Stimulated activated CD4-positive, alpha-beta T cell treated with anti-CD3 and anti-CD28 coated beads, Interleukin-12 subunit alpha, Interleukin-12 subunit beta, amount 100 ng/mL, for 4 hours (primary cell): ENCODE data around the gene TGM2.

Source experiments
- DNase-seq: peaks from one replicate; pipeline ENCODE4 v3.0.0-alpha.2; 2020

TGM2 gene

DNA sequence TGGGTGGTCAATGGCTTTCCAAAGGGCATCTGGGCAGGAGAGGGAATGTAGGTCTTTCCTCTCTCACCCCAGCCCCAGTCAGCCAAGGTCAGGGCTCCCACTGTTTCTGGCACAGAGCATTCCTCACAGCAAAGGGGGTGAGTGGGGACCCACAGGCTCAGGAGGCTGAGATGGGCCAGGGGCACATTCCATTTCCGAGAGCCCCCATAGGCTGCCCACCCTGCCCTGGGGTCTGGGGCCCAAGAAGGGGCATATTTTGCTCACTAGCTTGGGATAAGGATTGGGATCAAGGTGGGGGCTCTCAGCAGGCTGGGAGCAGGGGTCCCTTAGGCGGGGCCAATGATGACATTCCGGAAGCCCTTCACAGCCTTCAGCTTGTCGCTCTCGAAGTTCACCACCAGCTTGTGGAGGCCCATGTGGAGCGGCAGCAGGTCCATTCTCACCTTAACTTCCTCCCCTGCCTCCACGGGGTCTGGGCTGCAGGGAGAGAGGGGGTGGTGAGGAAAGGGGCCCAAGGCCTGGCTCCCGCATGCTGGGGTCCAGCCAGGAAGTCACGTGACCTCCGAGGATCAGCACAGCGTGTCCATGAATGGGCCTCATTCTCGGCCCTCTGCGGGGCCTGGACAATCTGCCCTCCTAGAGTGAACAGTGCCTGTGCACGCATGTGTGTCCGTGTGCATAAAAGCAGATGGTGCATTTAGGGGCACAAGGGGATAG lies 35.0 kb downstream of the TGM2 start:
- no peak for DNase-seq

DNA sequence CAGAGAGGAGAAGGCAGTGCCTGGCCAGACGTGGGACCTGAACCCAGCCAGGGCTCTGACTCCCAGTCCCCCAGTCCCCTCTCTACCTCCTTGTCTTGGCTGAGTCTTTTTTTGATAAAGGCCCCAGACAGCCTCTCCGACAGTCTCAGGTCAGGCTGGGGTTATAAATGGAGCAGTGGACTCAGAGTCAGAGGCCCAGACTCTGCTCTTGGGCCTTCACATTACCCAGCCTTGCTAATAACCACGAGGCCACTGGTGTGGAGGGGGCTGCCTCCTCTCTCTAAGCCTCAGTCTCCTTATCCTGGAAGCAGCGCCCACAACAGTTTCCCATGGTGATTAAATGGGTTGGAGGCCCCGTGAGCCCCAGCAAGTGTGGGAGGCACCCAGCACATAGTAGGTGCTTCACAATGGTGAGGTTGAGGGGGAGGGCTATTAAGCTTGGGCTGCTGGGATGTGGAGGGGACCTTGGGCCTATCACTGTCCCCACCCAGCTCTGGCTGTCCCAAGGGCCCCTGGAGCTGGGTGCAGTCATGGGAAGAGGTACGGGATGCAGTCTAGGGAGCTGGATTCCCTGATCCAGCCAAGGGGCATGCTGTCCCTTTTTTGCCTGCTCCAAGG lies 35.7 kb downstream of the TGM2 start:
- no peak for DNase-seq

DNA sequence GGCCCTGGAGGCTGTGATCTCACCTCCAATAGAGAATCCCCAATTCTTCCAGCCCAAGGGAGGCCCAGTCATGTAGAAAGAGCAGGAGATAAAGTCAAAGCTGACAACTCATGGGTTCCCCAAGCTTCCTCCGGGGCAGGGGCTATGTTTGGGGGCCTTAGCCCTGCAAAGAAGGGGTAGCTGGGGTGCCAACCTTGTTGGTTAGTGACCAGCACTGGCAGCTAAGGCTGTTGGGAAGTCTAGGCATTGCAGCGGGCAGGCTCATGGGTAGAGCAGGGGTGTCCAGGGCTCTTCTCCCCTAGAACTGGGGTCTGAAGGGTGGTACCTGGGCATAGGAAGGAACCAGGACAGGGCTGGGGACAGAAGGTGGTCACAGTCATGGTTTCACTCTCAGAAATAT lies 36.4 kb downstream of the TGM2 start:
- no peak for DNase-seq

DNA sequence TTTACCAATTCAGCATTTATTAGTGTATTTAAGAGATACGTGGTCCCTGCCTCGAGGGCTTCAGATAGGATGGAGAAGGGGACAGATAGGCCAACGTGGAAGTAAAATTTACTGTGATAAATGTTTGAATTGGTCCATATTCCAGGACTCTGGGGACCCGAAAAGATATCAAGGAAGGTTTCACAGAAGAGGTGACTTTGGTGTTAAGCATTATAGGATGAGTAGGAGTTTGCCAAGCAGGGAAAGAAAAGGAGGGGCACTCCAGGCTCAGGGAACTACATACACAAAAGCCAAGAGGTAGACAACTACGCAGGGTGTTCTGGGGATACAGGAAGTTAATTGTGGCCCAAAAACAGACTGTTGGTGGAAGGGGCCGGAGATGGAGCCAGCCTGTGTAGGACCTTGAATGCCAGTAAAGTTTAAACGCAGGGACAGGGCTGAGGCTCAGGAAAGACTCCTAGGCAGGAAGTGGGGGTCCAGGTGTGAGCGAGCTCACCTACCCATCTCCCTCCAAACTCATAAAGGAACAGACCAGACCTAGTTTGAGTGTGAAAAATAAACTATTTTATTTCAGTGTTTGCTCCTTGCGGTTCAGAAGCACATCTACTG lies 37.0 kb downstream of the TGM2 start:
- no peak for DNase-seq

DNA sequence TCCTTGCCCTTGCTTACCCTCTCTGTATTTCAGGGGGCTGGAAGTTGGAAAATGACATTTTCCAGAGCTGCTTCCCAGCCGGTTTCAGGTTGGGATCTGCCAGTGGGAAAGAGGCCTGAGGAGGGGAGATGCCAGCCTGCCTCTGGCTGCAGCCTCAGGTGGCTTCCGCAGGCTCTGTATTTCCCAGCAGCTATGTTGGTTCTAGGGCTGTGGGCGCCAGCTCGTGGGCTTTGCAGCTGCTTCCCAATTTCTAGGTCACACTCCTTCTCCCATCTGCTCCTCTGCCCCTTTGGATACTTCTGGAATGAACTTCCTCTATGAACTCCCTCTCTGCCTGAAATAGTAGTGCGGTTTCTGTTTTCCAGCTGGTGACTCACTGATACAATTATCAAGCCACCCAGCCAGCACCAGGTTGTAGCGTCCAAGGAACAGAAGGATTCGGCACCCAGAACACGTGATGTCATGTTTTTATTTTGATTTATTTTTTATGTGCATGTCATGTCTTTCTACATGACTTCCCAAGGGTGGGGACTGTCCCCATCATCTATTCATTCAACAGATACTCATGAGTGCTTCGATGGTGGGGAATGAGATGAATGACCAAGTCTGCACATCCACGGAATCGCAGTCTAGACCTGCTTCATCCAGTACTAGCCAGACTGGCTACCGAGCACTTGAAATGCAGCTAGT lies 38.0 kb downstream of the TGM2 start:
- DNase-seq, result no peak

DNA sequence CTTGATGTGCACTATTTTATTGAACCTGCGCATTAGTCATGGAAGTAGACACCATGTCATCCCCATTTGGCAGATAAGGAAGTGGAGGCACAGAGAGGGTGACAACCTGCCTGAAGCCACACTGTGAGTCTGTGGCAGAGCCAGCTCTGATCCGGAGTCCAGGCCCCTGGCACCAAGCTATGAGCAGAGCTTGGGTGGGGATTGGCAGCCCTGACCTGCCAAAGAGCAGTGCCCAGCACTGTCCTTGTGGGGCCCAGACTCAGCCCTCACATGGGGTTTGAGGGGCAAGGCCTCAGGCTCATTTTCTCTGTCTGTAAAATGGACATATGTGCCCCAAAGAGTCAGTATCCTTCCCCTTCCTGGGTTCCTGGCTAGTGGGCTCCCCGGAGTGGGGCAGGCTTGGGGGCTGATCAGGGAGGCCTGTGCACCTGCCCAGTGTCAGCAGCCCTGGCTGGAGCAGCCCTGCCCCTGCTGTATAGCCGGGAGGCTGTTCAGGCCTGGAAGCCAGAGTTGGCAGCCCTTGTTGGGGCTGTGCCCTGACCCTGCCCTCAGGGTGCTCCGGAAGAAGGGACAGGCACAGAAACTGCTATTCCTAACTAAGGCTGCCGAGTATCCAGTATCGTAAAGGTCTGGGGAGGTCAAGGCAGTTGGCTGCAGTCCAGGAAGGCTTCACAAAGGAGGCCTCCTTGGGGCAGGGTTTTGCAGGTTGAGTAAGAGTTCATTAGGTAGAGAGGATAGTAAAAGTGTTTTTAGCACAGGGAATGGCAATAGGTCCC lies 38.7 kb downstream of the TGM2 start:
- no peak for DNase-seq

DNA sequence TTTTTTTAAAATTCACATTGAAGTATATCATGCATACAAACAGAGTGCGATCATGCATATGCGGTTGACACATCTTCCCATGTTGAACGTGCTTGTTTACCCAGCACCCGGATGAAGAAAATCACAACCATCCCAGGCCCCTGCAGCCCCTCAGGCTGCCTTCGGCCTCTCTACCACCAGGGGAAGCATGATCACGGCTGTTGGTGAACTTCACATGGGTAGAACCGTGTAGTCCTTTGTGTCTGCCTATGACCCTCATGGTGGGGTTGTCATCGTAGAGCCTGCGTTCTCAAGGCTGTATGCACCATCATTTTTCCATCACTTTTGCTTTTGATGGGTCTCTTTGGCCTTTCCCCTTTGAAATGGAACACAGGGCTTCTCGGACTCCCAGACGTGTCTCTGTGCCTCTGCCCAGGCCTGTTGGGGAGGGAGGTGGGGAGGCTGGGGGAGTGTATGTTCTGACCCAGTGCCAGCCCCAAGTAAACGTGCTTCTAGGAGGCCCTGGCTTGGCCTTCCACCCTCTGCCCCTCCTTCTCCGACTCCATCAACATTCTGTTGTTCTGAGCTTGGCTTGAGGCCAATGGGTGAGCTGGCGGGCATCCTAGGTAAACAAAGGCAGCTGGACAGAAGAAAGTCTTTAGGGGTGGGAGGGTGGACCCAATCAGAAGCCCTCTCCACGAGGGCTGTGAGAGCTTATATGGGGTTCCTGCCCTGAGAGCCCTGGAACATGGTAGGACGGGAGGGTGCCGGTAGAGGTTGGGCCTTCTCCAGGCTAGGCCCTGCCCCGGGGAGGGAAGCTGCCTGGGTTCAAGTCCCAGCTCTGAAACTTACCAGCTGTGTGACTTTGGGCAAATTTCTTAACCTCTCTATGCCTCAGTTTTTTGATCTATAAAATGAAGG lies 39.7 kb downstream of the TGM2 start:
- DNase-seq, result no peak

DNA sequence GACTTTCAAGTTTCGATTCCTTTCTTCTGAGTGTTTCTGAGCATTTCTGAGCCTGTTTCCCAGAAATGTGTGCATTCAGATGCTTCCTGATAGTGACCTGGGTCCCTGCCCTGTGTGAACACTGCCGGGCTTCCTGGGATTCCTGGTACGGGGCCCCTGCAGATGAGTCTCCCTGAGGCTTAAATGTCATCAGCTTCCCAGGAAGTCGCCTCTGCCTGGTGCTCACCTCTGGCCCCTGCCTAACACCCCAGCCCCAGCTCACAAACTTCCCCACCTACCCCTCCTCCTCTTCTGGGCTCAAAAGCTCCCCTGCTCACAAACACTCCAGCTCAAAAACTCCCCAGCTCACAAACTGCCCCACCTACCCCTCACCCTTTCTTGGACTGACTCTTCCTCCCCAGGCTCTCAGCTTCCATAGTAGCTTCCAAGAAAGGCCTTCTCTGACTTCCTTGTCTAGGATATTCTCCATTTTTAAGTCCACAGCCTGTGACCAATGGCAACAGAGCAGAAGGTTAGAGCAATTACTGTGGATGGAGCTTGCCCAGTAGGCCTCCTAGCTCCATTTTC lies 42.0 kb downstream of the TGM2 start:
- no peak for DNase-seq

DNA sequence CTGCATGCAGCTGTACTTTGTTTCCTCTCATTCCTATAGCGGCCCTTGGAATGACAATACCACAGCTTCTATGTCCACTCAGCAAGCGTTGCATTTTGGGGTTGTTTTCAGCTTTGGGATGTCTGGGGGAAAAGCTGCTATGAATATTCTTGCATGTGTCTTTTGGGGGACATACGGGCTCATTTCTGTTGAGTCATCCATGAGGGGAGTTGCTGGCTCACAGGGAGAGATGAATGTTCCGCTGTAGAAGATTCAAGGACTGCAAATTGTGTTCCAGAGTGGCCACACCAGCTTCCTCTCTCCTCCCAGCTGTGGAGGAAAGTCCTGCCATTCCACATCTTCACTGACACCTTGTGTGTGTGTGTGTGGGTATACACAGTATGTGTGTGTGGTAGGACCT lies 43.3 kb downstream of the TGM2 start:
- no peak for DNase-seq

DNA sequence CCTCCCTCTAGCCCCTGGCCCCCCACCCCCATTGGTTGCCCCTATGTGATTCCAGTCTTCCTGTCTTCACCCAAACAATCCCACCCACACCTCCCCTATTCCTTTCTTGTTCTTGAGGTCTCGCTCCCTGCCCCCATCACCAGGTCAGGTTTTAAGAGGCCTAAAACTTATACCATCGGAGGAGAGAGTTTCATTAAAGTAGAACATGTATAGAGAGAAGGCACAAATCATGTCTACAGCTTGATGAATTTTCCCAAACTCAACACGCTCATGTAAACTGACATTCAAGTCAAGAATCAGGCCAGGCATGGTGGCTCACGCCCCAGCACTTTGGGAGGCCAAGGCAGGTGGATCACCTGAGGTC lies 44.5 kb downstream of the TGM2 start:
- DNase-seq, result no peak

DNA sequence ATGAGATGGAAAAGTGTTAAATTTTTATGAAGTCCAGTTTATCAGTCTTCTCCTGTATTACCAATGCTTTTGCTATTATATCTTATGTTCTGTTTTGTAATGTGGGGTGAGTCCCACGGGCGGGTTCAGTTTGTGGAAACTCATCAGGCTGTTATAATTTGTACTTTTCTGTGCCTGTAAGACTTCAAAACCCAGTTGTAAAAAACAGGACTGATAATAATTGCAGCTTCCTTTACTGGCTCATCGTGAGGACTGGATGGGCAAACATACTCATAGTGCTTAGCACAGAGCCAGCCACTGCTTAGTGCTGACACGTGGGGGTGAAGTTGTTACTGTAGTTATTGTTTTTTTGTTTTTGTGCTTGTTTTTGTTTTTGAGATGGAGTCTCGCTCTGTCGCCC lies 45.6 kb downstream of the TGM2 start:
- DNase-seq, result no peak

DNA sequence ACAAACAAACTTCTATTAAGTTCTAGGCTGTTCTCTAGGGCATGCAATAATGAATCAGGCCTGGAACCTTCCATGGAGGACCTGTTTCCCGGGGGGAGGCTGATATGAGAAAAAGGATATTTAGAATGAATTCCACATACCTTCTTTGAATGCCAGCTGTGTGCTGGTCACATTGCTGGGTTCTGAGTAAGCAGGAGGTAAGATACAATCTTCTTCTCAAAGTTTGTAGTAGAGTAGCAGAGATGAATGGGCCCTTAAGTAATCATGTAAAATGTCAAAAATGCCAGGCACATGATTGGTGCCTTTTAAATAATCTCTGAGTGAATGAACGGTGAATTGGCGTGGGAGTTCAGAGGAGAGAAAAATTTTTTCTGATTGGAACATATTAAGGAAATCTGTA lies 47.4 kb downstream of the TGM2 start:
- DNase-seq, result no peak

DNA sequence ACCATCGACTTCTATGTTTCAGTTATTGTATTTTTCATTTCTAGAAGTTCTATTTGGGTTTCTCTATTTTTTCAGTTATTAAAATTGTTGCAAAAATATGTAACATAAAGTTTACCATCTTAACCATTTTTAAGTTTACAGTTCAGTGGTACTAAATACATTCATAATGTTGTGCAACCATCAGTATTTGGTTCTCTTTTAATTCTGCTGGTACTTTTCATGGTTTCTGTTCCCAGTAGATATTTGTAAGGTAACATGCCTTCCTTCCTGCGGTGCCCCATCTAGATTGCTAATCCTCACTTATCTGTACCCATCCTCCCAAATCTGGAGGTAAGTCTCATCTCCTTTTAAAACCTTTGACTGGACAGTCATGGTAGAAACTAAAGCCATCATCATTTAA lies 47.9 kb downstream of the TGM2 start:
- DNase-seq, result no peak

DNA sequence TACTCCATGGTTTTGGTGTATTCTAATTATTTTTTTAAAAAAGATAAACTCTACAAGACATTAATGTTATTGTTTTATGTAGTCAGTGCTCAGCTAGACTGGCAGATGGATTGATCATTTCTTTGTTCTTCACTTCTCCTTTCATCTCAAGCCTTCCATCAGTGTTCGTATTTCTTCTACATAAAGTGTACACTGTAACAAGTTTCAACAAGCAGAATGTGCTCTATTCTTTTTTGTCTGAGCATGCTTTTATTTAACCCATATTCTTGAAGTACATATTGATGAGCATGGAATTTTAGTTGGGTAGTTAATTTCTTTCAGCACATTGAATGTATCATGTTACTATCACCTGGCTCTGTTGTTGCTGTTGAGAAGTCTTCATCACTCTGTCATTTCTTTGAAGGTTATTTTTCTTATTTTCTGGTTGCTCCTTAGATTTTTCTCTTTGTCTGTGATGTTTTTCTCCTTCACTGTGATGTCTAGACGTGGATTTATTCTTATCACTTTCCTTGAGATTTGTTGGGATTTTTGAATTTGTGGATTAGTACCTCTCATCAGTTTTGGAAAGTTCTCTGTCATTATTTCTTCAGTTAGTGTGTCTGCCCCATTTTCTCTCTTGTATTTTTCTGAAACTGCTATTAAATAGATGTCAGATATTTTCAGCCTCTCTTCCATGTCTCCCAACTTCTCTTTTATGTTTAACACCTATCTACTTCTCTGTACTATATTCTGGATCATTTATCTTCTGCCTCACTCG lies 48.5 kb downstream of the TGM2 start:
- DNase-seq, result no peak

DNA sequence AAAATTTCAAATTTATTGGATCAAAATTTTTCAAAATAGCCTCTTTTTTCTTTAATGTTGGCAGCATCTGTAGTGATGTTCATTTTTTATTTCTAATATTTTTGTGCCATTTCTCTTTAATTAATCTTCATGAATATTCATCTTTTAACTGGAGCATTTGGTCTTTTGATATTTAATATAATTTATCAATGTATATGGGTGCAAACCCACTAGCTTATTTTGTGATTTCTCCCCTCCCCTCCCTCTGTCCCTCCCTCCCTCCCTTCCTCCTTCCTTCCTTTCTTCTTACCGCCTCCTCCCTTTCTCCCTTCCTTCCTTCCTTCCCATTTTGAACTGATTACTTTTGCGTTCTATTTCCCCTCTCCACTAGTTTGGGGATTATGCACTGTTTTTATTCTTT lies 49.2 kb downstream of the TGM2 start:
- DNase-seq, result no peak

DNA sequence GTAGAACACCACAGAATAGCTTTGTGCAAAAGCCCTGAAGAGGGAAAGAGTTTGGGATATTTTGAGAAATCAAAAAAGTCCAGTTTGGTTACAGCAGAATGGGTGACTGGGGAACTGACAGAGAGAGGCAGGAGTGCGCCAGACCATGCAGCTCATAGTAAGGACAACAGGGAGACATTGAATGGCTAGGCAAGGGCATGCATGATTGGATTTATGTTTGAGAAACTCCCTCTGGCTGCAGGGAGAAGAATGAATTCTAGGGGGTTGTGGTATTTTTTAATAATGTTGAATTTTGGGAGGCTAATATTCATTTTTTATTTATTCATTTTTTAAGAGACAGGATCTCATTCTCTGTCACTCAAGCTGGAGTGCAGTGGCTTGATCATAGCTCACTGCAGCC lies 49.9 kb downstream of the TGM2 start:
- no peak for DNase-seq

DNA sequence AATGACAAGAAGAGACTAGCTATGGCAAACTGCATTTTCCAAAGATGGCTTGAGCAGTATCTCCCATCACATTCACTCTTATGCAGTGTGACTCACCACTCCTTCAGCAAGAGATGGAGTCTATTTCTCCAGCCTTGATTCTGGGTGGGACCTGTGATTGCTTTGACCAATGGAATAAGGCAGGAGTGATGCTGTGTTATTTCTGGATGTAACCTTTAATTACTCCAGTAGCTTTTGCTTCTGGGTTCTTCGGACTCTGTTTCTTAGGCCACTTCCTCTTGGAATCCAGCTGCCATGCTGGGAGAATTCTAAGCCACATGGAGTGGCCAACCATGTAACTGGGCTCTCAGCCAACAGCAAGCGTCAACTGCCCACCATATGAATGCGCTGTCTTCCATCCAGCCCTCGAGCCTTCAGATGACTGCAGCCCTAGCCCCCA lies 50.7 kb downstream of the TGM2 start:
- no peak for DNase-seq

DNA sequence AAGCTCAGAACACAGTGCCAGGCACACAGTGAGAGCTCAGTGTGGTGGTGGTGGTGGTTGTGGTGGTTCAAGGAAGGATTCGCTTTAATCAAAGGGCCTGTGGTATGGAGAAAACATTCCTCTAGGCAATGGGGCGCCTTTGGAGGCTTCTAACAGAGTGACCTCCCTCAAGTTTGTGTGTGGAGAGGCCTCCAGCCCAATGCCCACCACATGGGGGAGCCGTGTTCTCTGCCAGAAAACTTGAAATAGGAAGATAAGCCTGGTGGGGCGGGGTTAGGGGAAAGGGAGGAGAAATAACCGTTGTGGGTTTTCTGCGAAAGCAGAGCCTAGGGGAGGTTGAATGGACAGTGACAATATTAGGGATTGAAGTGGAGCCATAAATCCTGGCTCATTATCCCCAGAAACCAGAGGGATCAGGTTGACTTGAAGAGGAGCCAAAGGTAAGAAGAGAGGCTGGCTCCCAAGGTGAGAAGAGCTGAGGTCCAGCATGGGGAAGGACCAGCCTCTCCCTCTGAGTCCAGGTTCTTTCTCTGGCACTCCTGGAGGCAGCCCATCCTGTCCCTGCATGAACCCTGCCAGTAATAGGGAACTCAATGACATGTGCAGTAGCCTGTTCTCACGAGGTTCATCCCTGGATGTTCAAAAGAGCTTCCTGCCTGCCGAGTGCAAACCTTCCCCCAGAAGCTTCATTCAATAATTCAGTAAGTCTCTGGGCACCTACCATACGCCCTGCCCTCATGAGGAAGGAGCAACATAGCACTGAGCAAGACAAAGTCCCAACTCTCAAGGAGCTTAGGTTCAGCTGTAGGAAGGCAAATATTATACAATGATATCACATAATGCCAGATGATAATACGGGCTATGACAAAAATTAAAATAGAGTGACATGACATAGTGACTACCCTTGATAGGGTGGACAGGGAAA lies 51.4 kb downstream of the TGM2 start:
- DNase-seq, result no peak

DNA sequence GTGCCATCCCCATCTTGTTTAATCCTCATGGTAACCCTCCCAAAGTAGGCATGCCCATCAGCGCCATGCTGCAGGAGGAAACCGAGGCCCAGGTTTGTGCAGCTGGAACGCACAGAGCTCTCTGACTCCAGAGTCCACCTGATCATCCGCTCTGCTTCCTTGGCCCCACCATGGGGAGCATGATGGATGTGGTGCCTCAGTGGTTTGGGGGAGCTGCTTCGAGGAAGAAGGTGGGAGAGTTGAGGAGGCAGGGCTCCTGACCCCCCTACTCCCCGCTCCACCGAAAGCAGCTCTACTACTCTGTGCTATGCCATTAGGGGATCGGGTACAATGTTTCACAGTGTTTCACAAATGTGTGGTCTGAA lies 52.2 kb downstream of the TGM2 start:
- no peak for DNase-seq
